ENCODE measurements around the gene ALKBH3. TPM values are rescaled to one million over a fixed set of nuclear protein-coding genes. Genes with fewer than 3 reads are reported as not detected.

ALKBH3 gene
- total RNA-seq, 1 donor from 2014 or later = 22.0 TPM

DNA sequence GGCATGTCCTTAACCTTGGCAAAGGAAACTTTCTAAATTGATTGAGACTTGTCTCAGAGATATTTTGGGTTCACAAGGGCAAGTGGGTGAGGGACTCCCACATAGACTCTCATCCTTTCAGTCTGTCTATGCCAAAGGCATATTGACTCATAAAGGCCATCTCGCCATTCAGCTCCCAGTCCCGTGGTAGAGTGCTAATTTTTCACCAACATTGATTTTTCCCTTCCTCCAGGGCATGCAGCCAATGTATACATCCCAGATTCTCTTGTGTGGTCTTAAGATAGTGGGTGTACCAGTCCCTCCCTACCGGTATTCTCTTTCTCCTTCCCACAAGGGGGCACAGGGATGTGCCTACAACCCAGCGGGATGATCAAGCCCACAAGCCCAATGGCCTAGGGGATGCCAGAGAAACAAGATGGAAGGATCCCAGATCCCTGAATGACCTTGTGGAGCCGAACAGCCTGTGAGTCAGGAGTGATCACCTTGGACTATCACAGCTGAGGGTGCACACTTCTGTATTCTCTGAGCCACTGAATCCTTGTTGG, 69.8 kb downstream of the ALKBH3 start:
- no peak for DNase-seq (ENCODE audit: low spot score, unreplicated experiment)
- Mint-ChIP-seq H3K36me3 (ENCODE audit: insufficient read depth) (no peaks in the 10 kb centered on the region), H3K27ac (no peak overlapping the region), H3K4me1 (ENCODE audit: low read depth) (no peaks in the 10 kb centered on the region), H3K27me3 (peaks cover 22% of the 10 kb centered on the region), H3K9me3 (ENCODE audit: low read depth) (no peaks in the 10 kb centered on the region), H3K4me3 (ENCODE audit: low read depth) (no peak overlapping the region)
- TF ChIP-seq, protein P1, sequence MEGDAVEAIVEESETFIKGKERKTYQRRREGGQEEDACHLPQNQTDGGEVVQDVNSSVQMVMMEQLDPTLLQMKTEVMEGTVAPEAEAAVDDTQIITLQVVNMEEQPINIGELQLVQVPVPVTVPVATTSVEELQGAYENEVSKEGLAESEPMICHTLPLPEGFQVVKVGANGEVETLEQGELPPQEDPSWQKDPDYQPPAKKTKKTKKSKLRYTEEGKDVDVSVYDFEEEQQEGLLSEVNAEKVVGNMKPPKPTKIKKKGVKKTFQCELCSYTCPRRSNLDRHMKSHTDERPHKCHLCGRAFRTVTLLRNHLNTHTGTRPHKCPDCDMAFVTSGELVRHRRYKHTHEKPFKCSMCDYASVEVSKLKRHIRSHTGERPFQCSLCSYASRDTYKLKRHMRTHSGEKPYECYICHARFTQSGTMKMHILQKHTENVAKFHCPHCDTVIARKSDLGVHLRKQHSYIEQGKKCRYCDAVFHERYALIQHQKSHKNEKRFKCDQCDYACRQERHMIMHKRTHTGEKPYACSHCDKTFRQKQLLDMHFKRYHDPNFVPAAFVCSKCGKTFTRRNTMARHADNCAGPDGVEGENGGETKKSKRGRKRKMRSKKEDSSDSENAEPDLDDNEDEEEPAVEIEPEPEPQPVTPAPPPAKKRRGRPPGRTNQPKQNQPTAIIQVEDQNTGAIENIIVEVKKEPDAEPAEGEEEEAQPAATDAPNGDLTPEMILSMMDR (IDR thresholded peaks at IDR 0.05; ENCODE audit: unreplicated experiment) = no peak

DNA sequence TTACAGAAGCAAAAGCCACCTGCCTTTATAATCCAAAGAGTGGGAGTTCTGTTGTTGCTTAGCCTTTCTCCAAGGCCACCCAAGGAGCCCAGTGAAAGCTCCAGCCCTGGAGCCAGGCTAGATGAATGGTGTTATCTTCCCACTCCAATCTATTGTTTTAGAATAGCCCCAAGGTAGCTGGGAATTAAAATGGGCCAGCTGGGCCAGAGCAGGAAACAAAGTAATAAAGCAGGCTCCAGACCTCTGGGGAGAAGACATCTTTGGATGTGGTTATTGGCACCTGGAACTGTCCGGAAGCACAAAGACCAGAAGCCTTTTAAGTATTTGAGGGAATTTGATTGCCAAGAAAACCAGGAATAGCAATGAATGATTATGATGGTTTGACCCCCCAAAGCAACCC, 70.6 kb downstream of the ALKBH3 start:
- Mint-ChIP-seq H3K4me3 (ENCODE audit: low read depth) (no peak overlapping the region), H3K27me3 (peaks cover 14% of the 10 kb centered on the region), H3K4me1 (ENCODE audit: low read depth) (no peaks in the 10 kb centered on the region), H3K27ac (no peak overlapping the region), H3K36me3 (ENCODE audit: insufficient read depth) (no peaks in the 10 kb centered on the region), H3K9me3 (ENCODE audit: low read depth) (no peaks in the 10 kb centered on the region)
- TF ChIP-seq, protein P1 (IDR thresholded peaks at IDR 0.05; ENCODE audit: unreplicated experiment) = no peak
- no peak for DNase-seq (ENCODE audit: low spot score, unreplicated experiment)

DNA sequence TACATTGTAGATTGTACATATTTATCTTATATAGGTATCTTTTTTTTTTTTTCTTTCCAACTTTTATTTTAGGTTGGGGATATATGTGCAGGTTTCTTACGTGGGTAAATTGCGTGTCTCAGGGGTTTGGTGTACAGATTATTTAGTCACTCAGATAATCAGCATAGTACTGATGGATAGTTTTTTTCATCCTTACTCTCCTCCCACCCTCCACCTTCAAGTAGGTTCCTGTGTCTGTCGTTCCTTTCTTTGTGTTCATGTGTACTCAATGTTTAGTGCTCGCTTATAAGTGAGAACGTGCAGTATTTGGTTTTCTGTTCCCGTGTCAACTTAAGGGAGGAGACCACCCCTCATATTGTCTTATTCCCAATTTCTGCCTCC, 71.4 kb downstream of the ALKBH3 start:
- TF ChIP-seq, protein P1 (IDR thresholded peaks at IDR 0.05; ENCODE audit: unreplicated experiment) = no peak
- Mint-ChIP-seq H3K36me3 (ENCODE audit: insufficient read depth) (no peaks in the 10 kb centered on the region), H3K27ac (no peak overlapping the region), H3K9me3 (ENCODE audit: low read depth) (no peaks in the 10 kb centered on the region), H3K4me3 (ENCODE audit: low read depth) (no peak overlapping the region), H3K27me3 (peaks cover 7% of the 10 kb centered on the region), H3K4me1 (ENCODE audit: low read depth) (no peaks in the 10 kb centered on the region)
- no peak for DNase-seq (ENCODE audit: low spot score, unreplicated experiment)

DNA sequence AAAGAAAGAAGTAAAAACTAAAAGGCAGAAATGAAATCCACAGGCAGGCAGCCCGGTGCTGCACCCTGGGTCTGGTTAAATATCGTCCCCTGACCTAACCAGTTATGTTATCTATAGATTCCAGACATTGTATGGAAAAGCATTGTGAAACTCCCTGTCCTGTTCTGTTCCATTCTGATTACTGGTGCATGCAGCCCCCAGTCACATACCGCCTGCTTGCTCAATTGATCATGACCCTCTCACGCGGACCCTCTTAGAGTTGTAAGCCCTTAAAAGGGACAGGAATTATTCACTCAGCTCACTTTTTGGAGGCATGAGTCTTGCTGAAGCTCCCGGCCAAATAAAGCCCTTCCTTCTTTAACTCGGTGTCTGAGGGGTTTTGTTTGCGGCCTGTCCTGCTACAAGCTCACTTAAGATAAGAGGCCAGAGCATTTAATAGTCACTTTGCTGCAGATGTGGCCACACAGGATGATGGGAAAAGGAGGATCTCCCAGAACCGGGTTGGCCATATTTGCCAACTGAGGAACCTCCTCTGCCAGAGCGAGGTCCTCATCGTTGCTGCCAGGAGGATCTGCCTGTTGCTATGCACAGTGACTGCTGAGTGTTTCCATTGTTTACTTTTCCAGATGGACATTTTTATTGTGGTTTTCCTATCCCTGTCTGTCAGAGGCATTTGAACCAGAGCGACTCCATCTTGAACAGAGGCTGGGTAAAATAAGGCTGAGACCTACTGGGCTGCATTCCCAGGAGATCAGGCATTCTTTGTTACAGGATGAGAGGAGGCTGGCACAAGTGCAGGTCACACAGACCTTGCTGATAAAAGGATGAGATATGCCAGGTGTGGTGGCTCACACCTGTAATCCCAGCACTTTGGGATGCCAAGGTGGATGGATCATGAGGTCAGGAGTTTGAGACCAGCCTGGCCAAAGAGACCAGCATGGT, 72.0 kb downstream of the ALKBH3 start:
- no peaks in the 10 kb centered on the region for H3K36me3 Mint-ChIP-seq (ENCODE audit: insufficient read depth)
- DNase-seq (ENCODE audit: low spot score, unreplicated experiment) = no peak
- H3K27me3 Mint-ChIP-seq = peaks cover under 1% of the 10 kb centered on the region
- H3K4me3 Mint-ChIP-seq (ENCODE audit: low read depth) = no peak overlapping the region
- TF ChIP-seq, protein P1 (IDR thresholded peaks at IDR 0.05; ENCODE audit: unreplicated experiment) = no peak
- H3K9me3 Mint-ChIP-seq (ENCODE audit: low read depth) = no peaks in the 10 kb centered on the region
- H3K27ac Mint-ChIP-seq = no peak overlapping the region
- no peaks in the 10 kb centered on the region for H3K4me1 Mint-ChIP-seq (ENCODE audit: low read depth)

DNA sequence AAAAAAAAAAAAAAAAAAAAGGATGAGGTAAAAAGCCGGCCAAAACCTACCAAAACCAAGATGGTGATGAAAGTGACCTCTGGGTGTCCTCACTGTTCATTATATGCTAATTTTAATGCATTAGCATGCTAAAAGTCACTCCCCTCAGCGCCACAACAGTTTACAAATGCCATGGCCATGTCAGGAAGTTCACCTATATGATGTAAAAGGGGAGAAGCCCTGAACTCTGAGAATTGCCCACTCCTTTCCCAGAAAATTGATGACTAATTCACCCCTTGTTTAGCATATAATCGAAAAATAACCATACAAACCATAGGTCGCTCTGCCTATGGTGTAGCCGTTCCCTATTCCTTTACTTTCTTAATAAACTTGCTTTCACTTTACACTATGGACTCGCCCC, 72.9 kb downstream of the ALKBH3 start:
- H3K4me3 Mint-ChIP-seq (ENCODE audit: low read depth) = no peak overlapping the region
- no peaks in the 10 kb centered on the region for H3K4me1 Mint-ChIP-seq (ENCODE audit: low read depth)
- no peak for DNase-seq (ENCODE audit: low spot score, unreplicated experiment)
- H3K27ac Mint-ChIP-seq = no peak overlapping the region
- TF ChIP-seq, protein P1 (IDR thresholded peaks at IDR 0.05; ENCODE audit: unreplicated experiment) = no peak
- H3K27me3 Mint-ChIP-seq = no peaks in the 10 kb centered on the region
- no peaks in the 10 kb centered on the region for H3K36me3 Mint-ChIP-seq (ENCODE audit: insufficient read depth)
- H3K9me3 Mint-ChIP-seq (ENCODE audit: low read depth) = no peaks in the 10 kb centered on the region
